Thymus (tissue), 14 donors: ENCODE measurements around the gene FGD3. TPM values are rescaled to one million over a fixed set of nuclear protein-coding genes. Genes with fewer than 3 reads are reported as not detected.
"Not testable (repeated sequence)": the region's sequence is repeated elsewhere in the genome, so short reads cannot be mapped to it uniquely, and the experiment has no call there.

Source experiments
- DNase-seq, 9 donors: peaks; one replicate each; pipeline ENCODE4 v3.0.0-alpha.2; 2013; ENCODE audit warnings: low spot score in 9 of 9, low read depth in 6 of 9, missing footprints in 1 of 9
- H3K27ac ChIP-seq, 2 donors: one replicate each; pipeline ENCODE4 v1.5.1; 2013; ENCODE audit warnings: control low read depth in 1 of 2, low read depth in 1 of 2, low read length in 1 of 2, mild to moderate bottlenecking in 1 of 2, moderate library complexity in 1 of 2
- H3K27me3 ChIP-seq, 2 donors: one replicate each; pipeline ENCODE4 v1.5.1; 2013; ENCODE audit warnings: low read length in 1 of 2; ENCODE audit not compliant: control insufficient read depth in 2 of 2, insufficient read depth in 1 of 2
- H3K36me3 ChIP-seq, 2 donors: one replicate each; pipeline ENCODE4 v1.5.1; 2013; ENCODE audit warnings: low read length in 1 of 2, mild to moderate bottlenecking in 1 of 2, moderate library complexity in 1 of 2; ENCODE audit not compliant: control insufficient read depth in 2 of 2, insufficient read depth in 2 of 2
- H3K4me1 ChIP-seq, 2 donors: one replicate each; pipeline ENCODE4 v1.5.1; 2013; ENCODE audit warnings: low read length in 2 of 2; ENCODE audit not compliant: control insufficient read depth in 2 of 2, insufficient read depth in 2 of 2
- H3K4me3 ChIP-seq, 2 donors: one replicate each; pipeline ENCODE4 v1.5.1; 2013; ENCODE audit warnings: low read length in 2 of 2, control low read depth in 1 of 2, mild to moderate bottlenecking in 1 of 2
- H3K9me3 ChIP-seq, 2 donors: one replicate each; pipeline ENCODE4 v1.5.1; 2013; ENCODE audit warnings: low read length in 1 of 2, mild to moderate bottlenecking in 1 of 2; ENCODE audit not compliant: control insufficient read depth in 2 of 2, insufficient read depth in 1 of 2
- WGBS: extraction: QIAGEN DNeasy Blood & Tissue Kit; methylation state at CpG from one replicate; pipeline ENCODE4 v1.1.7; 2013; 5-methylcytosine and 5-hydroxymethylcytosine counted together
- long read RNA-seq, 10 donors: transcript quantifications; one replicate each; lab custom pipeline, GENCODE V29; 2026
- polyA plus RNA-seq: library from polyadenylated mRNA; stranded (reverse); fragments of 200-250 nt; gene quantifications from one replicate; pipeline ENCODE4 v1.2.3, GENCODE V29; 2013
- total RNA-seq: library from RNA; stranded (reverse); fragments of 120-200 nt; gene quantifications from one replicate; pipeline ENCODE4 v1.2.4, GENCODE V29; 2013
- donor health status: healthy.

FGD3 gene
- 35.7 TPM for total RNA-seq
- polyA plus RNA-seq, result 48.9 TPM
- long read RNA-seq, donor 1, partial matches to known transcripts, result 0 of 1 reads
- long read RNA-seq, donor 1, other reads (novel, unspliced or antisense), result 0 of 1 reads
- long read RNA-seq, donor 2, result 0 reads
- long read RNA-seq, donor 3, full-length matches to known transcripts, result 13 of 33 reads
- long read RNA-seq, donor 3, partial matches to known transcripts, result 20 of 33 reads
- long read RNA-seq, donor 3, other reads (novel, unspliced or antisense), result 0 of 33 reads
- long read RNA-seq, donor 4, partial matches to known transcripts, result 7 of 11 reads
- long read RNA-seq, donor 4, other reads (novel, unspliced or antisense), result 0 of 11 reads
- long read RNA-seq, donor 5, partial matches to known transcripts, result 8 of 15 reads
- long read RNA-seq, donor 5, other reads (novel, unspliced or antisense), result 0 of 15 reads
- long read RNA-seq, donor 6, transcript FGD3-205 (18 exons, 3,057 nt), result major isoform, 5 of 17 reads
- long read RNA-seq, donor 6, partial matches to known transcripts, result 11 of 17 reads
- long read RNA-seq, donor 6, other reads (novel, unspliced or antisense), result 0 of 17 reads
- long read RNA-seq, donor 7, partial matches to known transcripts, result 11 of 13 reads
- long read RNA-seq, donor 7, other reads (novel, unspliced or antisense), result 0 of 13 reads
- long read RNA-seq, donor 8, partial matches to known transcripts, result 0 of 5 reads
- long read RNA-seq, donor 8, other reads (novel, unspliced or antisense), result 0 of 5 reads
- long read RNA-seq, donor 9, partial matches to known transcripts, result 0 of 3 reads
- long read RNA-seq, donor 9, other reads (novel, unspliced or antisense), result 0 of 3 reads
- long read RNA-seq, donor 10, partial matches to known transcripts, result 17 of 18 reads
- long read RNA-seq, donor 10, other reads (novel, unspliced or antisense), result 0 of 18 reads

DNA sequence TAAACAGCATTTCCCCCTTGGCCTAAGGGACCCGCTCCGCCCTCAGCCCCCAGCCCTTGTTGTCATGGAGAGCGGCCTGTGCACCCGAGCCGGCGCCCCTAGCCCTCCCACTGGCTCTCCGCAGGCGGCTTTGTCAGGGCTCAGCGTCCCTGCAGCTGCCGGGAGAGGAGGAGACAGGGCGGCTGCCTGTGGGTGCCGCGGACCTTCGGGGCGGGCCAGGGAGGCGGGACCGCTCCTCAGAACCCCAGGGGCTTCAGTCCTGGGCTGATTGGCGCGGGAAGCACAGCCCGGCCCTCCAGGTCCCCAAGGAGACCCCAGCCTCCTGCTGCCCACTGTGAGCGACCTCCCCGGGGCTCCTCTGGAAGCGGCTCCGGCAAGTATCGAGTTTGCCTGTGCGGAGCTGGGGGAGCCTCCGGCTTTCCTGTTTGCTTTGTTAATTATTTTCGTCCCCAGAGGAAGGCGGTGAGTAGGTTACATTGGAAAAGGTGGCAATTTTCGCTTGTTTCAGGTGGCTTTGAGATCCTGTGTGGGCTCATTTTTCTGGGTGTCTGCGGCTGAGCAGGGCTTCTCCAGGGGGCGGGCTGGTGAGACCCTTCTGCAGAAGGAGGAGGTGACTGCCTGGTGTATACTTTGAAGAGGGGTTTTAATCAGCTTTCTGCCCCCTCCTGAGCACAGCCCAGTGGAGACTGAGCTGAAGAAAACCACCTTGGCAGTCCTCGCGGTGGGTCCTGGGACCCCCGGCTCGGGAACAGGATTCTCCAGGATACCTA lies at the start of gene FGD3:
FGD3 (plus strand) TSS at position 256 of the 770 bp plus-strand sequence. CDS start 28,734 bp downstream, outside the sequence.
- Histone ChIP-seq H3K27me3 (peaks cover 3 to 39% of the 10 kb centered on the region in 2 donors), H3K27ac (no peak within 1 kb of the TSS), H3K4me3 (peak within 1 kb of the TSS; percentile 26 to 46), H3K36me3 (no peaks in the 10 kb centered on the region), H3K9me3 (peaks cover 4 to 21% of the 10 kb centered on the region in 2 donors), H3K4me1 (peaks cover 4 to 11% of the 10 kb centered on the region in 2 donors)
- DNase-seq, result peak in 1 of 9 donors; percentile 46
- WGBS, result 8% methylated on average over 36 of the region's 36 CpGs

DNA sequence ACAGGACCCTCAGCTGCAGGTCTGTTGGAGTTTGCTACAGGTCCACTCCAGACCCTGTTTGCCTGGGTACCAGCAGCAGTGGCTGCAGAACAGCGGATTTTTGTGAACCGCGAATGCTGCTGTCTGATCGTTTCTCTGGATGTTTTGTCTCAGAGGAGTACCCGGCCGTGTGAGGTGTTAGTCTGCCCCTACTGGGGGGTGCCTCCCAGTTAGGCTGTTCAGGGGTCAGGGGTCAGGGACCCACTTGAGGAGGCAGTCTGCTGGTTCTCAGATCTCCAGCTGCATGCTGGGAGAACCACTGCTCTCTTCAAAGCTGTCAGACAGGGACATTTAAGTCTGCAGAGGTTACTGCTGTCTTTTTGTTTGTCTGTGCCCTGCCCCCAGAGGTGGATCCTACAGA lies 42.2 kb upstream of the FGD3 start:
- 83% methylated on average over 6 of the region's 6 CpGs for WGBS
- not testable (repeated sequence) for DNase-seq, H3K9me3 ChIP-seq, H3K4me3 ChIP-seq, H3K36me3 ChIP-seq, H3K27me3 ChIP-seq, H3K27ac ChIP-seq, H3K4me1 ChIP-seq

DNA sequence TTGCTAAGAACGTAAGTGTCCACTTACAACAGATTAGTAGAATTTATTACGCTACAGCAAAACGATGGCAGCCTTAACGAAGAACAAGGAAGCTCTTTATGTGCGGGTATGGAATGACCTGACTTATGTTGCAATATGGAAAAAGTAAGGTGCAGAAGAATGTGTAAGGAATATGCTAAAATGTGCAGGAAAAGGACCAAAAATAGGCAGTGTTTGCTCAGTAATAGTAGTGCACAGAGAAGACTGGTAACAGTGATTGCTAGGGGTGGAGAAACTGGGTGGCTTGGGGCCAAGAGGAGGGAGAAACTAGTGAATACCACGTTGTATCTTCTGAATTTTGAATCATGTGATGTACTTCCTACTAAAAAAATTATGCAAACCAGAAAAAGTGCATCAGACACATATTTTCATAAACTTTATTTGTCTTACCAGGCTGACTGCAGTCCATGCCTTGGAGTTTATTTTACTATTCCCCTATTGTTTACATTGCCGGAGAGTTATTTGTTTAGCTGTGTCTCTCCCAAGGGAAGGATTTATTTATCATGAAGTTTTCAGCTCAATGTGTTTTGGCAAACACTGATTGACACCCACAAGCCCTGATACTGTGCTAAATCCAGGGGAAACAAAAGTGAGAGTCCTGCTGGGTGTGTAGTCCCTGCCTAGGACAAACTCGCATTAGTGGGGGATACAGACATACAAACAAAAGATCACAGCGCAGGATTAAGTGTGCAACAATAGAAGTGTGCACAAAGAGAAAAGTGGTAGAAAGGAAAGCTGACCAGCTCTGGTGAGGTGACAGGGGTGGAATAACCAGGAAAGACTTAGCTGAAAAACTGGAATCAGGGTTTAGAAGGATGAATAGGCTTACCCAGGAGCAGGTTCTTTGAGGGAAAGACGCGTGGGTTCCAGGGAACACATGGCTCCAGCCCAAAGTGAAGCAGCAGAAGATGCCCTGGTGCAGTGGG lies 35.5 kb upstream of the FGD3 start:
- H3K36me3 ChIP-seq, result no peaks in the 10 kb centered on the region
- DNase-seq, result no peak
- no peak overlapping the region for H3K4me3 ChIP-seq
- WGBS, result 77% methylated on average over 11 of the region's 11 CpGs
- no peaks in the 10 kb centered on the region for H3K4me1 ChIP-seq
- H3K27me3 ChIP-seq, result peaks cover 0 to 17% of the 10 kb centered on the region in 2 donors
- no peaks in the 10 kb centered on the region for H3K9me3 ChIP-seq
- H3K27ac ChIP-seq, result no peak overlapping the region

- H3K9me3 ChIP-seq, result no peaks in the 10 kb centered on the region
- DNase-seq, result no peak
- no peaks in the 10 kb centered on the region for H3K36me3 ChIP-seq
- no peak overlapping the region for H3K27ac ChIP-seq
- H3K4me3 ChIP-seq, result no peak overlapping the region
- WGBS, result 18% methylated on average over 2 of the region's 2 CpGs
- H3K27me3 ChIP-seq, result peaks cover 0 to 10% of the 10 kb centered on the region in 2 donors
- H3K4me1 ChIP-seq, result no peaks in the 10 kb centered on the region
Measured at GRCh38 chr9:92917176-92917800, 30.0 kb upstream of the FGD3 start.

GRCh38 chr9:92920437-92920836 lies 26.9 kb upstream of the FGD3 start:
- no peaks in the 10 kb centered on the region for H3K4me1 ChIP-seq
- H3K36me3 ChIP-seq, result no peaks in the 10 kb centered on the region
- 96% methylated on average over 1 of the region's 1 CpG for WGBS
- H3K27me3 ChIP-seq, result no peaks in the 10 kb centered on the region
- H3K9me3 ChIP-seq, result no peaks in the 10 kb centered on the region
- no peak overlapping the region for H3K4me3 ChIP-seq
- no peak overlapping the region for H3K27ac ChIP-seq
- DNase-seq, result no peak

GRCh38 chr9:92931606-92932005 lies 15.7 kb upstream of the FGD3 start:
- Histone ChIP-seq H3K27ac (no peak overlapping the region), H3K4me3 (no peak overlapping the region), H3K9me3 (no peaks in the 10 kb centered on the region), H3K27me3 (no peaks in the 10 kb centered on the region), H3K36me3 (no peaks in the 10 kb centered on the region), H3K4me1 (no peaks in the 10 kb centered on the region)
- DNase-seq, result no peak
- WGBS, result 76% methylated on average over 3 of the region's 3 CpGs

DNA sequence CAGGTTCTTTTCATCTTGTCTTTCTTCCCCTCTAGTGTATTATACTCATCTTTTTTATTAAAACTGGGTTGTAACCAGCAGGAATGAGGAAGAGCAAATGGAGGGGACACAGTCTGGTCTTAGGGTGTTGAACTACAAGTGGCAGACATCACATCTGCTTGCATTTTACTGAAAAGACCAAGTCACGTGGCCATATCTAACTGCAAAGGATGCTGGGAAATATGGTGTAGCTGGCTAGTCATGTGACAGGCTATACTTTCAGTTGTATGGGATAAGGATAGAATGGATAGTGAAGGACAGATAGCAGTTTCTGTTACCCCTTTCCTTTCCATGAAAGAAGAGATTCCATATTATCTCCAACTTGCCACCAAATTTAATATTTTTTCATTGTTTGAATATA lies 13.0 kb upstream of the FGD3 start:
- no peaks in the 10 kb centered on the region for H3K4me1 ChIP-seq
- no peaks in the 10 kb centered on the region for H3K36me3 ChIP-seq
- 87% methylated on average over 1 of the region's 1 CpG for WGBS
- H3K9me3 ChIP-seq, result no peaks in the 10 kb centered on the region
- no peak overlapping the region for H3K4me3 ChIP-seq
- no peak for DNase-seq
- no peaks in the 10 kb centered on the region for H3K27me3 ChIP-seq
- H3K27ac ChIP-seq, result no peak overlapping the region

- Histone ChIP-seq H3K27me3 (no peaks in the 10 kb centered on the region), H3K36me3 (no peaks in the 10 kb centered on the region), H3K9me3 (no peaks in the 10 kb centered on the region), H3K4me1 (no peaks in the 10 kb centered on the region), H3K4me3 (no peak overlapping the region), H3K27ac (no peak overlapping the region)
- WGBS, result 95% methylated on average over 1 of the region's 1 CpG
- no peak for DNase-seq
Measured at GRCh38 chr9:92938025-92938424, 9.3 kb upstream of the FGD3 start.
